HG03439 (cell line): ENCODE data around the gene PPP2R2C.

ENCODE experiments used
- ATAC-seq: cut with Tn5 transposase; IDR thresholded peaks from one replicate; pipeline ENCODE4 v1.9.1; 2021; ENCODE audit warnings: mild to moderate bottlenecking, moderate library complexity; ENCODE audit not compliant: unreplicated experiment

Gene PPP2R2C

GRCh38 chr4:6294705-6295421 is 177.6 kb downstream of the PPP2R2C start:
- no peak for ATAC-seq

- ATAC-seq: no peak
Measured at GRCh38 chr4:6293661-6294060, 178.8 kb downstream of the PPP2R2C start.

DNA sequence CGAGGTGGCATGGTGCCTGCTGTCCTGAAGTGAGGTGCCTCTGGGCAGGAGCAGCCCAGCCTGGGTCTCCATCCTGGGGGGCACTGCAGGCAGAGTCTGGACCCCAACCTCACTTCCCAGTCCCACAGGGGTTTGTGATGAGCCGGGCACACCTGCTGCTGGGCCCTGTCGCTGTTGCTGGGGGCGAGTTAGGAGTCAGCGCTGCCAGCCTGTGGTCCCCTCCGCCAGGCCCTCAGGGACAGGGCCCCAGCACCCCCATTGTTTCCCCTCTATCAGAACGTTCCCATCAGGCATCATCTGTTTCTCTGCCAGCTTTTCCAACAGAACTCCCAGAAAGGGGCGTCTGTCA is 179.3 kb downstream of the PPP2R2C start:
- no peak for ATAC-seq

- ATAC-seq: no peak
Measured at GRCh38 chr4:6292376-6293096, 179.9 kb downstream of the PPP2R2C start.

- ATAC-seq: no peak
Measured at GRCh38 chr4:6291784-6292297, 180.6 kb downstream of the PPP2R2C start.

GRCh38 chr4:6290769-6291547 is 181.5 kb downstream of the PPP2R2C start:
- ATAC-seq: no peak

DNA sequence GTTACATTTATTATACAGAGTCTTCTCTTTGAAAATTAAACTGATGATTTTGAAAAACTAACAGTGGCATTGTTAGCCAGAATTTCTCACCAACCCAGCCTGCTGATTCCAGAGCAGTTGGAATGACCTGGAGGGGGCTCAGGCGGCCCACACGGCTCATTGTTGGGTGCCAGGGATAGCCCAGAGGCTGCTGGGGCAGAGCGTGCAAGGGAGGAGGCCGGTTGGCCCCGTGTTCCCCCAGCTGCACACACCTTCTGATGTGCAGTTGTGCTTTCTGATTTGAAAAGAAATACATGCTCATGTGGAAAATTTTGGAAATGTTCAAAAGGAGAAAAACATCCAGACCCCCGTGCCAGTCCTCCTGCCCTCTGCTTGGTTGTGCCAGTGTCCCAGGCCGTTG is 182.2 kb downstream of the PPP2R2C start:
- ATAC-seq: no peak

DNA sequence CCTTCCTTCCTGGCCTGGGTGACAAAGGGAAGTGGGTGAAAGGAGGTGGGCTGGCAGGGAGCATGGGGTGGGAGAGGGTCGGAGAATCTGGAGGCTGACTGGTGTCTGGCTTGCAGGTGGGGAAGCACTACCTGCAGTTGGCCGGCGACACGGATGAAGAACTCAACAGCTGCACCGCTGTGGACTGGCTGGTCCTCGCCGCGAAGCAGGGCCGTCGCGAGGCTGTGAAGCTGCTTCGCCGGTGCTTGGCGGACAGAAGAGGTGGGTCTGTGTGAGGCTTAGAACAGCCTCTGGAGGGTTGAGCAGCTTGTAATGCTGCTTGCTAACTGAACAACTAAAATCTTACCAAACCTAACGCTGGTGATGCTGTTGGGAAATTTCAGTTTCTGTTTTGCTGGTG is 183.5 kb downstream of the PPP2R2C start:
- no peak for ATAC-seq

GRCh38 chr4:6288342-6288741 is 184.1 kb downstream of the PPP2R2C start:
- ATAC-seq: no peak

- ATAC-seq: no peak
Measured at GRCh38 chr4:6287017-6287788, 185.2 kb downstream of the PPP2R2C start.

- ATAC-seq: no peak
Measured at GRCh38 chr4:6283282-6283681, 189.1 kb downstream of the PPP2R2C start.

DNA sequence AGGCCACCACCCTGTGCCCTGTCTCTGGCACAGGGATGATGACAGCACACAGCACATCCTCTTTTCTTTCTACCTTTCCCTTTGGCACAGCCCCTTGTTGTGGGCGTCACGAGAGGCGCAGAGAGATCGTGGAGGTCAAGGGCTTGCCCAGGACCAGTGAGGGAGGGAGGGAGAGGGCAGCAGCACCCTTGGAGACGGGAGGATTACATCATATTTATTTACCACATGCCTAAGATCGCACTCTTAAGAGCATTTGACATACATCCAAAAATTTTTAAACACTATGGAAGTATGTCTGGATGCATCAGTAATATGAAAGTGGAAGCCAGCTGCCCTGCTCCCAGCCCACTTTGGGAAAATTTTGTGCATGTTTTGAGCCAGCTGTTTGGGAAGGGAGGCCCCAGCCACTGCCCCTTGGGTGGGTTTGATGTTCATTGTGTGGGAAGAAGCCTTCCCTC is 190.1 kb downstream of the PPP2R2C start:
- no peak for ATAC-seq

GRCh38 chr4:6281436-6282313 is 190.7 kb downstream of the PPP2R2C start:
- ATAC-seq: no peak

DNA sequence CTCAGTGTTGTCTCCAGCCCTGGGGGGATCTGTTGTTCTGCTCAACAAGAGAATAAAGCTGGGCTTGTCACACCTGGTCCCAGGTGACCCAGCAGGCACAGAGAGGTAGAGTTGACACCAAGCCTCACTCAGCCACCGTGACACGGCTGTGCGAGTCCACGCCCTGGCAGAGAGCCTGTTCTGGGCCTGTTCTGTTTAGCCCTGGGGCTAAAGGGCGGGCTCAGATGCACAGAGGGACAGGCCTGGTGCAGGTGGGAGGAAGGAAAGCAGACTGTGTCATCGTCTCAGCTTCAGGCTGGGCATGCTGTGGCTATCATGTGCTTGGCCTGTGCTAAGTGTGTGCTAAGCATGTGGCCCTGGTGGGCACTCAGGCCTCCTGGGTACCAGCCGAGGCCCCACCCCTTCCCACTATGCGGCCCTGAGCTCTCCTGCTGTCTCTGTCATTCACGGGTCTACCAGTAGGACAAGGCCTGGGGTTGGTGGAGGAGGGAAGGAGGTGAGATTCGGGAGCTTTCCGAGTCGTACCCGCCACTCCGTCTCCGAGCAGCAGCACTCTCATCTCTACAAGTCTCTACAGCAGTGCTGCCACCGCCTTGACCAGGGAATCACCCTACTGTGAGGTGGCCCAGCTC is 191.9 kb downstream of the PPP2R2C start:
- ATAC-seq: no peak

DNA sequence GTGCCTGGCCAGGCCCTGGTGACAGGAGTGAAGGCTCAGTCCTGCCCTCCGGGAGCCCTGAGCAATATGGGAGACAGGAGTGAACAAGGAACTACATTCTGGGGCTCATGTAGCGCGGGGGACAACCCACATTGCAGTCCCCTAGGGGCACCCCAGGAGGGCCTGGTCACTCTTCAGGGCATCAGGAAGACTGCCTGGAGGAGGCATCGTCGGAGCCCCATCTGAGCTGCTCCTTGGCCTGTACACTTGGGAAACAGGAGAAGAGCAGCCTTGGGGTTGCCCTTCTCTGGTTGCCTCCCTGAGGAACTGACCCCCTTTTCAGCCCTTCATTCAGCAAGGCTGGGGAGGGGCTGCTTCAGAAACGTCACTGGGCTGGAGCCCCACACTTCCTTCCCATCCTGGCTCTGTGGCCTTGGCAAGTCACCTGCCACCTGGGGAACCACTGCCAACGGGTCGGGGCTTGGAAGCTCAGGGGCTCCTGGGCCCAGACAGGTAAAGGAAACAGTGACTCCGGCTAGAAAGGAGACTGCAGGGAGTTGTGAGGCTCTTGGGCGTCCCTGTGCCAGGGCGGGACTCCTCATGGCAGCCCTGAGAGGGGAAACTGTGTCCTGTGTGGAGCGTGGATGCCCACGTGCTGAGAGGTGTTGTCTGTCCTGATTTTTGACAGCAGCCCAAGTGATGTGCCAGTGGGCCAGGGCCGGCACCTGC is 192.7 kb downstream of the PPP2R2C start:
- ATAC-seq: no peak

GRCh38 chr4:6278801-6279197 is 193.6 kb downstream of the PPP2R2C start:
- peak; percentile 47 for ATAC-seq

- no peak for ATAC-seq
Measured at GRCh38 chr4:6277935-6278800, 194.2 kb downstream of the PPP2R2C start.
